Common myeloid progenitor, CD34-positive (primary cell): ENCODE measurements around the gene SLC2A5.

Experiments
- CTCF ChIA-PET: fragments of 350-600 bp; sonication (Branson Sonifier 250); formaldehyde crosslinking; loops from one replicate; lab custom pipeline; 2021; ENCODE audit warnings: antibody characterized with exemption; lab: Charles Lee
- POLR2A ChIA-PET: fragments of 350-600 bp; sonication (Branson Sonifier 250); formaldehyde crosslinking; loops from one replicate; lab custom pipeline; 2021; ENCODE audit warnings: antibody characterized with exemption; lab: Charles Lee
- DNase-seq, 3 donors: peaks; one replicate each; pipeline versions ENCODE4 v3.0.0 to v3.0.0-alpha.2; 2013
- H3K27ac ChIP-seq, 2 experiments: 1 replicate in 1 of 2; 2 replicates in 1 of 2; pipeline ENCODE4 v1.7.0; 2013; ENCODE audit warnings: inconsistent platforms in 2 of 2, low read length in 2 of 2, mild to moderate bottlenecking in 2 of 2, low read depth in 1 of 2, moderate library complexity in 1 of 2; ENCODE audit not compliant: severe bottlenecking in 2 of 2, insufficient read depth in 1 of 2, poor library complexity in 1 of 2
- H3K27me3 ChIP-seq, 5 experiments: replicated peaks in 2 of 5; 1 replicate in 3 of 5; 2 replicates in 2 of 5; pipeline versions ENCODE4 v1.6.1 to v1.7.0; 2013; ENCODE audit warnings: low read length in 4 of 5, mild to moderate bottlenecking in 2 of 5, moderate library complexity in 2 of 5, inconsistent platforms in 1 of 5; ENCODE audit not compliant: insufficient read depth in 5 of 5, control insufficient read depth in 4 of 5
- H3K36me3 ChIP-seq, 4 experiments: 1 replicate in 2 of 4; 2 replicates in 2 of 4; pipeline versions ENCODE4 v1.6.1 to v1.7.0; 2013; ENCODE audit warnings: low read length in 3 of 4, control low read depth in 1 of 4, mild to moderate bottlenecking in 1 of 4; ENCODE audit not compliant: control insufficient read depth in 4 of 4, insufficient read depth in 4 of 4
- H3K4me1 ChIP-seq, 4 experiments: 1 replicate in 3 of 4; 2 replicates in 1 of 4; pipeline versions ENCODE4 v1.6.1 to v1.7.1; 2013; ENCODE audit warnings: low read length in 3 of 4, mild to moderate bottlenecking in 3 of 4, control low read depth in 1 of 4, inconsistent platforms in 1 of 4, moderate library complexity in 1 of 4; ENCODE audit not compliant: control insufficient read depth in 4 of 4, insufficient read depth in 4 of 4; ENCODE audit errors: control extremely low read depth in 1 of 4
- H3K4me3 ChIP-seq, 7 experiments: 1 replicate in 4 of 7; 2 replicates in 3 of 7; pipeline versions ENCODE4 v1.5.1 to v1.7.0; 2013; ENCODE audit warnings: mild to moderate bottlenecking in 7 of 7, low read length in 6 of 7, moderate library complexity in 6 of 7, inconsistent platforms in 2 of 7, low read depth in 2 of 7, control low read depth in 1 of 7; ENCODE audit not compliant: insufficient read depth in 4 of 7, control insufficient read depth in 1 of 7; ENCODE audit errors: extremely low read depth in 1 of 7
- H3K9me3 ChIP-seq, 5 experiments: 1 replicate in 4 of 5; 2 replicates in 1 of 5; pipeline versions ENCODE4 v1.6.1 to v1.7.1; 2013; ENCODE audit warnings: low read length in 4 of 5, mild to moderate bottlenecking in 2 of 5, inconsistent platforms in 1 of 5, low read depth in 1 of 5, moderate library complexity in 1 of 5; ENCODE audit not compliant: control insufficient read depth in 4 of 5, insufficient read depth in 2 of 5; ENCODE audit errors: control extremely low read depth in 1 of 5
- WGBS: methylation state at CpG from one replicate; pipeline ENCODE4 v1.1.5; 2013; ENCODE audit not compliant: insufficient coverage; 5-methylcytosine and 5-hydroxymethylcytosine counted together

Gene SLC2A5

GRCh38 chr1:9038881-9039760 lies 30.3 kb downstream of the SLC2A5 start:
- Histone ChIP-seq H3K4me1 (no peaks in the 10 kb centered on the region), H3K27me3 (no peaks in the 10 kb centered on the region), H3K4me3 (no peak overlapping the region), H3K36me3 (peaks cover 2 to 83% (median 22%) of the 10 kb centered on the region in 4 experiments), H3K27ac (no peak overlapping the region), H3K9me3 (peaks cover 0 to 9% (median 8%) of the 10 kb centered on the region in 5 experiments)
- DNase-seq: no peak
- ChIA-PET CTCF (interaction anchor here (1.2 to 1.6 kb wide), 3 partner anchors 28 to 76 kb away, joined by 3 to 6 read pairs (median 3); no protein-coding TSS in a partner anchor), POLR2A (no interaction called here)
- WGBS: 97% methylated on average over 55 of the region's 62 CpGs

GRCh38 chr1:9038338-9038650 lies 31.1 kb downstream of the SLC2A5 start:
- no peak for DNase-seq
- Histone ChIP-seq H3K27me3 (no peaks in the 10 kb centered on the region), H3K4me3 (no peak overlapping the region), H3K9me3 (peaks cover 0 to 9% (median 8%) of the 10 kb centered on the region in 5 experiments), H3K27ac (no peak overlapping the region), H3K36me3 (peaks cover 2 to 80% (median 22%) of the 10 kb centered on the region in 4 experiments), H3K4me1 (no peaks in the 10 kb centered on the region)
- ChIA-PET POLR2A (interaction anchor here (0.5 kb wide), 1 partner anchor 15 kb away, joined by 3 read pairs; no protein-coding TSS in a partner anchor), CTCF (interaction anchor here (1.2 kb wide), 2 partner anchors 29 to 75 kb away, joined by 3 read pairs; no protein-coding TSS in a partner anchor)
- 92% methylated on average over 8 of the region's 8 CpGs for WGBS

- Histone ChIP-seq H3K9me3 (peaks cover 0 to 9% (median 8%) of the 10 kb centered on the region in 5 experiments), H3K36me3 (peaks cover 2 to 74% (median 19%) of the 10 kb centered on the region in 4 experiments), H3K4me3 (no peak overlapping the region), H3K27me3 (no peaks in the 10 kb centered on the region), H3K4me1 (no peaks in the 10 kb centered on the region), H3K27ac (peak overlapping the region in 1 of 2 experiments; percentile 36)
- peak in 1 of 3 donors; percentile 15 for DNase-seq
- POLR2A ChIA-PET: interaction anchor here (0.5 to 0.7 kb wide), 2 partner anchors 15 to 25 kb away, joined by 3 read pairs; no protein-coding TSS in a partner anchor
- 92% methylated on average over 25 of the region's 28 CpGs for WGBS
- CTCF ChIA-PET: interaction anchor here (1.2 kb wide), 2 partner anchors 29 to 75 kb away, joined by 3 read pairs; no protein-coding TSS in a partner anchor
Observed at GRCh38 chr1:9037476-9038337, 31.7 kb downstream of the SLC2A5 start.

- Histone ChIP-seq H3K4me1 (no peaks in the 10 kb centered on the region), H3K27ac (no peak overlapping the region), H3K4me3 (no peak overlapping the region), H3K9me3 (peaks cover 0 to 22% (median 18%) of the 10 kb centered on the region in 5 experiments), H3K27me3 (no peaks in the 10 kb centered on the region), H3K36me3 (peaks cover 0 to 50% (median 8%) of the 10 kb centered on the region in 4 experiments)
- DNase-seq: no peak
- POLR2A ChIA-PET: no interaction called here
- WGBS: no CpG with 5 or more reads among the region's 2 CpGs
- CTCF ChIA-PET: no interaction called here
Observed at GRCh38 chr1:9035226-9035625, 34.2 kb downstream of the SLC2A5 start.

GRCh38 chr1:9033363-9033762 lies 36.1 kb downstream of the SLC2A5 start:
- H3K4me1 ChIP-seq: no peaks in the 10 kb centered on the region
- H3K36me3 ChIP-seq: peaks cover 0 to 31% (median 6%) of the 10 kb centered on the region in 4 experiments
- ChIA-PET POLR2A (no interaction called here), CTCF (no interaction called here)
- 96% methylated on average over 4 of the region's 5 CpGs for WGBS
- no peak for DNase-seq
- H3K4me3 ChIP-seq: no peak overlapping the region
- no peak overlapping the region for H3K27ac ChIP-seq
- H3K27me3 ChIP-seq: no peaks in the 10 kb centered on the region
- peaks cover 0 to 22% (median 20%) of the 10 kb centered on the region in 5 experiments for H3K9me3 ChIP-seq

- H3K4me1 ChIP-seq: no peaks in the 10 kb centered on the region
- POLR2A ChIA-PET: no interaction called here
- no peak overlapping the region for H3K4me3 ChIP-seq
- DNase-seq: no peak
- 100% methylated on average over 8 of the region's 12 CpGs for WGBS
- H3K27me3 ChIP-seq: no peaks in the 10 kb centered on the region
- CTCF ChIA-PET: interaction anchor here (1.3 to 2.0 kb wide), 2 partner anchors 27 to 114 kb away, joined by 3 to 5 read pairs; no protein-coding TSS in a partner anchor
- H3K36me3 ChIP-seq: peaks cover 0 to 14% (median 2%) of the 10 kb centered on the region in 4 experiments
- peaks cover 0 to 22% (median 20%) of the 10 kb centered on the region in 5 experiments for H3K9me3 ChIP-seq
- H3K27ac ChIP-seq: no peak overlapping the region
Observed at GRCh38 chr1:9031484-9032259, 37.8 kb downstream of the SLC2A5 start.
